ENCODE measurements around the gene TMEM258. TPM values are rescaled to one million over a fixed set of nuclear protein-coding genes. Genes with fewer than 3 reads are reported as not detected.
A peak's percentile ranks its signal among the peaks of the same experiment; 100 is the strongest.

TMEM258 gene
- total and polyA plus RNA-seq, 4 donors = 31.0 to 136 (median 98.7) TPM

DNA sequence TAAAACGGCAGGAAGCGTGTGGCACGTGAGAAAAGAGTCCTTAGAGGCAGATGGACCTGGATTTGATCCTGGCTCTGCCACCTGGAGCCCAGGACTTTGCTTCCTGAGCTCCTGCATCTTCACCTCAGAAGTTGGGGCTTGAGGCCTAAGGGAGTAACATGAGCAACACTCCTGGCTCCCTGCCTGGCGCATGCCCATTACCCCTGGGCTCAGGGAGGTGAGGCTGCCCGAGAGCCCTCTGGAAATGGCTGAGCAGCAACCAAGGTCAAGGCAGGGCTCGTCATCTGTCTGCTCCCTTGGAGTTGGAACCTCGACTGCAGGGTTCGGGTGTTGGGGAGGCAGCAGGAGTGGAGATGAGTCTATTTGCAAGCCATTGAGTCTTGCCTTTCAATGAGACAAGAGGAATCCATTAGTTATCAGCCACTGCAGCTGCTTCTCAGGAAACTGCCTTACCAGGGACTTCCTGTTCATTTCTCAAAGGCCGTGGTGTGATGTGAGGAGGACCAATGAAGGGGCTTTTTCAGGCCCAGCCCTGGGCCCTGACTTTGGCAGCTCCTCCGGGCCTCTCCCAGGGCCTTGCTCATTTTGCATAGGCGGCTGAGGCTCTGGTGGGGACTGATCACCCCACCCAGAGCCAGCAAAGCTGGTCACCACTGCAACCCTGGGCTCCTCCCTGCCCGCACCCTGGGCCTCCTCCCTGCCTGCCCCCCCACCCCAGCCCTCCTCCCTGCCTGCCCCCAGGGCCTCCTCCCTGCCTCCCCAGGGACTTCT lies 42.1 kb upstream of the TMEM258 start:
- Histone ChIP-seq H3K36me3 (ENCODE audit: control insufficient read depth in 4 of 4, insufficient read depth in 3 of 4, low read depth in 1 of 4, low read length in 3 of 4) (peaks cover 0 to 5% (median under 1%) of the 10 kb centered on the region in 4 donors), H3K27me3 (ENCODE audit: control insufficient read depth in 4 of 4, insufficient read depth in 4 of 4, low read length in 3 of 4) (no peaks in the 10 kb centered on the region), H3K27ac (ENCODE audit: low read depth in 1 of 2, low read length in 2 of 2) (peak overlapping the region in 1 of 2 donors; percentile 49), H3K9ac (ENCODE audit: low read depth in 1 of 2, low read length in 2 of 2) (no peak overlapping the region), H3K4me3 (ENCODE audit: low read depth in 1 of 3, low read length in 3 of 3) (no peak overlapping the region), H3K4me1 (ENCODE audit: control insufficient read depth in 4 of 4, insufficient read depth in 4 of 4, low read length in 3 of 4) (peaks cover 6 to 35% (median 33%) of the 10 kb centered on the region in 4 donors), H3K9me3 (ENCODE audit: control insufficient read depth in 4 of 4, low read length in 3 of 4) (no peaks in the 10 kb centered on the region)
- WGBS = 68% methylated on average over 12 of the region's 12 CpGs
- no peak for TF ChIP-seq JUND (IDR thresholded peaks at IDR 0.05)
- no peak for TF ChIP-seq NR2F2 (IDR thresholded peaks at IDR 0.05)
- TF ChIP-seq, protein P1, sequence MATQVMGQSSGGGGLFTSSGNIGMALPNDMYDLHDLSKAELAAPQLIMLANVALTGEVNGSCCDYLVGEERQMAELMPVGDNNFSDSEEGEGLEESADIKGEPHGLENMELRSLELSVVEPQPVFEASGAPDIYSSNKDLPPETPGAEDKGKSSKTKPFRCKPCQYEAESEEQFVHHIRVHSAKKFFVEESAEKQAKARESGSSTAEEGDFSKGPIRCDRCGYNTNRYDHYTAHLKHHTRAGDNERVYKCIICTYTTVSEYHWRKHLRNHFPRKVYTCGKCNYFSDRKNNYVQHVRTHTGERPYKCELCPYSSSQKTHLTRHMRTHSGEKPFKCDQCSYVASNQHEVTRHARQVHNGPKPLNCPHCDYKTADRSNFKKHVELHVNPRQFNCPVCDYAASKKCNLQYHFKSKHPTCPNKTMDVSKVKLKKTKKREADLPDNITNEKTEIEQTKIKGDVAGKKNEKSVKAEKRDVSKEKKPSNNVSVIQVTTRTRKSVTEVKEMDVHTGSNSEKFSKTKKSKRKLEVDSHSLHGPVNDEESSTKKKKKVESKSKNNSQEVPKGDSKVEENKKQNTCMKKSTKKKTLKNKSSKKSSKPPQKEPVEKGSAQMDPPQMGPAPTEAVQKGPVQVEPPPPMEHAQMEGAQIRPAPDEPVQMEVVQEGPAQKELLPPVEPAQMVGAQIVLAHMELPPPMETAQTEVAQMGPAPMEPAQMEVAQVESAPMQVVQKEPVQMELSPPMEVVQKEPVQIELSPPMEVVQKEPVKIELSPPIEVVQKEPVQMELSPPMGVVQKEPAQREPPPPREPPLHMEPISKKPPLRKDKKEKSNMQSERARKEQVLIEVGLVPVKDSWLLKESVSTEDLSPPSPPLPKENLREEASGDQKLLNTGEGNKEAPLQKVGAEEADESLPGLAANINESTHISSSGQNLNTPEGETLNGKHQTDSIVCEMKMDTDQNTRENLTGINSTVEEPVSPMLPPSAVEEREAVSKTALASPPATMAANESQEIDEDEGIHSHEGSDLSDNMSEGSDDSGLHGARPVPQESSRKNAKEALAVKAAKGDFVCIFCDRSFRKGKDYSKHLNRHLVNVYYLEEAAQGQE (IDR thresholded peaks at IDR 0.05) = no peak
- no peak for TF ChIP-seq HNF4G (IDR thresholded peaks at IDR 0.05)
- TF ChIP-seq, protein P2, sequence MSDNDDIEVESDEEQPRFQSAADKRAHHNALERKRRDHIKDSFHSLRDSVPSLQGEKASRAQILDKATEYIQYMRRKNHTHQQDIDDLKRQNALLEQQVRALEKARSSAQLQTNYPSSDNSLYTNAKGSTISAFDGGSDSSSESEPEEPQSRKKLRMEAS (IDR thresholded peaks at IDR 0.05) = no peak
- TF ChIP-seq, protein P3, sequence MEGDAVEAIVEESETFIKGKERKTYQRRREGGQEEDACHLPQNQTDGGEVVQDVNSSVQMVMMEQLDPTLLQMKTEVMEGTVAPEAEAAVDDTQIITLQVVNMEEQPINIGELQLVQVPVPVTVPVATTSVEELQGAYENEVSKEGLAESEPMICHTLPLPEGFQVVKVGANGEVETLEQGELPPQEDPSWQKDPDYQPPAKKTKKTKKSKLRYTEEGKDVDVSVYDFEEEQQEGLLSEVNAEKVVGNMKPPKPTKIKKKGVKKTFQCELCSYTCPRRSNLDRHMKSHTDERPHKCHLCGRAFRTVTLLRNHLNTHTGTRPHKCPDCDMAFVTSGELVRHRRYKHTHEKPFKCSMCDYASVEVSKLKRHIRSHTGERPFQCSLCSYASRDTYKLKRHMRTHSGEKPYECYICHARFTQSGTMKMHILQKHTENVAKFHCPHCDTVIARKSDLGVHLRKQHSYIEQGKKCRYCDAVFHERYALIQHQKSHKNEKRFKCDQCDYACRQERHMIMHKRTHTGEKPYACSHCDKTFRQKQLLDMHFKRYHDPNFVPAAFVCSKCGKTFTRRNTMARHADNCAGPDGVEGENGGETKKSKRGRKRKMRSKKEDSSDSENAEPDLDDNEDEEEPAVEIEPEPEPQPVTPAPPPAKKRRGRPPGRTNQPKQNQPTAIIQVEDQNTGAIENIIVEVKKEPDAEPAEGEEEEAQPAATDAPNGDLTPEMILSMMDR (IDR thresholded peaks at IDR 0.05; ENCODE audit: low read depth, low read length, missing input control) = no peak
- TF ChIP-seq RXRA (IDR thresholded peaks at IDR 0.05) = no peak
- TF ChIP-seq RAD21 (IDR thresholded peaks at IDR 0.05) = no peak
- TF ChIP-seq EGR1 (IDR thresholded peaks at IDR 0.05; ENCODE audit: low read depth in 2 of 2) = no peak
- no peak for TF ChIP-seq FOXA2 (IDR thresholded peaks at IDR 0.05)
- no peak for TF ChIP-seq SP1 (IDR thresholded peaks at IDR 0.05)
- TF ChIP-seq GABPA (IDR thresholded peaks at IDR 0.05 in 1 of 2, conservative IDR thresholded peaks at IDR 0.05 in 1 of 2) = no peak
- TF ChIP-seq TAF1 (conservative IDR thresholded peaks at IDR 0.05) = no peak
- TF ChIP-seq HNF4A (conservative IDR thresholded peaks at IDR 0.05) = no peak
- TF ChIP-seq FOXA1 (IDR thresholded peaks at IDR 0.05) = no peak
- TF ChIP-seq YY1 (IDR thresholded peaks at IDR 0.05) = no peak
- DNase-seq (ENCODE audit: low spot score) = peak; percentile 82

DNA sequence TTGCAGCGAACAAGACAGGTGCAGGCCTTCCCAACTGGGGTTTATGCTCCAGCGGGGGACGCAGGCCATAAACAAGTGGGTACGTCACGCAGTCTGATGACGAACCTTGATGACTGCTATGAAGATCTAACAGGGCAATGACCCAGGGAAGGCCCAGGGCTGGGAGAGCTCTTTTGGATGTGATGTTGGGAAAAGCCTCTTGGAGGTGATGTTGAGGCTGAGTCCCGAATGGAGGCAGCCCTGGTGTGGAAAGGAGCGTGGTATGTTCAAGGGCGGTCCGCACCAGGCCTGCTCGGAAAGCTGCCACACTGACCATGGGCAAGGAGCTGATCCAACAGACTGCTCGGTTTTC lies 41.5 kb upstream of the TMEM258 start:
- Histone ChIP-seq H3K4me1 (ENCODE audit: control insufficient read depth in 4 of 4, insufficient read depth in 4 of 4, low read length in 3 of 4) (peaks cover 8 to 41% (median 38%) of the 10 kb centered on the region in 4 donors), H3K36me3 (ENCODE audit: control insufficient read depth in 4 of 4, insufficient read depth in 3 of 4, low read depth in 1 of 4, low read length in 3 of 4) (peaks cover 0 to 5% (median under 1%) of the 10 kb centered on the region in 4 donors), H3K9me3 (ENCODE audit: control insufficient read depth in 4 of 4, low read length in 3 of 4) (no peaks in the 10 kb centered on the region), H3K4me3 (ENCODE audit: low read depth in 1 of 3, low read length in 3 of 3) (no peak overlapping the region), H3K27me3 (ENCODE audit: control insufficient read depth in 4 of 4, insufficient read depth in 4 of 4, low read length in 3 of 4) (no peaks in the 10 kb centered on the region), H3K9ac (ENCODE audit: low read depth in 1 of 2, low read length in 2 of 2) (no peak overlapping the region), H3K27ac (ENCODE audit: low read depth in 1 of 2, low read length in 2 of 2) (no peak overlapping the region)
- WGBS = 95% methylated on average over 12 of the region's 12 CpGs
- TF ChIP-seq EGR1 (IDR thresholded peaks at IDR 0.05; ENCODE audit: low read depth in 2 of 2) (no peak), TAF1 (conservative IDR thresholded peaks at IDR 0.05) (no peak), RAD21 (IDR thresholded peaks at IDR 0.05) (no peak), HNF4G (IDR thresholded peaks at IDR 0.05) (no peak), HNF4A (conservative IDR thresholded peaks at IDR 0.05) (no peak)
- TF ChIP-seq, protein P1 (IDR thresholded peaks at IDR 0.05) = no peak
- TF ChIP-seq, protein P2 (IDR thresholded peaks at IDR 0.05) = no peak
- TF ChIP-seq, protein P3 (IDR thresholded peaks at IDR 0.05; ENCODE audit: low read depth, low read length, missing input control) = no peak
- TF ChIP-seq, protein P4, sequence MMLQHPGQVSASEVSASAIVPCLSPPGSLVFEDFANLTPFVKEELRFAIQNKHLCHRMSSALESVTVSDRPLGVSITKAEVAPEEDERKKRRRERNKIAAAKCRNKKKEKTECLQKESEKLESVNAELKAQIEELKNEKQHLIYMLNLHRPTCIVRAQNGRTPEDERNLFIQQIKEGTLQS (IDR thresholded peaks at IDR 0.05) = no peak
- no peak for DNase-seq (ENCODE audit: low spot score)
